OCI-LY7 (cell line): ENCODE measurements around the gene NPIPB8. TPM values are rescaled to one million over a fixed set of nuclear protein-coding genes. Genes with fewer than 3 reads are reported as not detected.
"Not testable (repeated sequence)": the region's sequence is repeated elsewhere in the genome, so short reads cannot be mapped to it uniquely, and the experiment has no call there.

ENCODE experiments used
- BruUV-seq: library from RNA; stranded (reverse); fragments of 400-500 nt; replicated peaks from 2 replicates; lab custom pipeline; 2021; lab: Mats Ljungman, UMichigan
- CTCF ChIA-PET: fragments of 300-600 bp; sonication (Branson Sonifier 250); formaldehyde crosslinking; loops from one replicate; lab custom pipeline; 2022; ENCODE audit warnings: antibody characterized with exemption; ENCODE audit not compliant: unreplicated experiment; lab: Charles Lee
- POLR2A ChIA-PET: fragments of 300-600 bp; sonication (Branson Sonifier 250); formaldehyde crosslinking; loops from one replicate; lab custom pipeline; 2022; ENCODE audit warnings: antibody characterized with exemption; lab: Charles Lee
- DNase-seq: peaks from one replicate; pipeline ENCODE4 v3.0.0-alpha.2; 2015; ENCODE audit warnings: low spot score
- H2AFZ ChIP-seq: fragments of 200-600 bp; sonication (generic), shearing (Covaris generic); 2 replicates; pipeline ENCODE4 v1.6.1; 2014; ENCODE audit warnings: mild to moderate bottlenecking, antibody characterized with exemption, low read length, moderate library complexity
- H3K27ac ChIP-seq: fragments of 200-600 bp; sonication (generic); 2 replicates; pipeline ENCODE4 v1.5.1; 2014; ENCODE audit warnings: mixed run types, low read depth, mild to moderate bottlenecking, moderate library complexity, low read length, inconsistent platforms; ENCODE audit not compliant: poor library complexity, severe bottlenecking
- H3K36me3 ChIP-seq: fragments of 200-600 bp; sonication (generic); 2 replicates; pipeline ENCODE4 v1.6.1; 2014; ENCODE audit warnings: mild to moderate bottlenecking, antibody characterized with exemption, low read length, moderate library complexity, mixed read lengths; ENCODE audit not compliant: insufficient read depth
- H3K4me1 ChIP-seq: fragments of 200-600 bp; sonication (generic); 2 replicates; pipeline ENCODE4 v1.5.1; 2014; ENCODE audit warnings: mild to moderate bottlenecking, low read length; ENCODE audit not compliant: insufficient read depth, poor library complexity, severe bottlenecking
- H3K4me2 ChIP-seq: fragments of 200-600 bp; sonication (generic); 2 replicates; pipeline ENCODE4 v1.6.1; 2014; ENCODE audit warnings: mild to moderate bottlenecking, low read length
- H3K4me3 ChIP-seq: fragments of 200-600 bp; sonication (generic); 2 replicates; pipeline ENCODE4 v1.5.1; 2014; ENCODE audit warnings: mild to moderate bottlenecking, low read depth, low read length; ENCODE audit not compliant: poor library complexity, severe bottlenecking
- H3K79me2 ChIP-seq: fragments of 200-600 bp; sonication (generic); 2 replicates; pipeline ENCODE4 v1.6.1; 2016; ENCODE audit warnings: low read depth, mild to moderate bottlenecking, low read length, moderate library complexity, mixed read lengths; ENCODE audit not compliant: insufficient read depth
- H3K9me2 ChIP-seq: fragments of 200-600 bp; sonication (generic); 2 replicates; pipeline ENCODE4 v1.6.1; 2016; ENCODE audit warnings: mild to moderate bottlenecking, low read length, mixed read lengths; ENCODE audit not compliant: insufficient read depth
- H3K9me3 ChIP-seq: fragments of 200-600 bp; sonication (generic); 2 replicates; pipeline ENCODE4 v1.6.1; 2014; ENCODE audit warnings: mild to moderate bottlenecking, mixed run types, low read length, mixed read lengths
- H4K20me1 ChIP-seq: fragments of 200-600 bp; sonication (generic); 2 replicates; pipeline ENCODE4 v1.6.1; 2014; ENCODE audit warnings: mild to moderate bottlenecking, antibody characterized with exemption, low read length, moderate library complexity, mixed read lengths; ENCODE audit not compliant: insufficient read depth
- intact Hi-C: fragments of 100-400 bp; cut with micrococcal nuclease; formaldehyde crosslinking; loops from one replicate; pipeline ENCODE4 v1.10.0; 2022; ENCODE audit not compliant: unreplicated experiment
- total RNA-seq, 2 experiments: library from RNA; depleted of rRNA in 1 of 2; stranded (reverse); fragments of >200 nt in 1 of 2; shearing (Covaris generic) in 1 of 2; gene quantifications; 2 replicates each; pipeline ENCODE4 v1.2.3, GENCODE V29; 2014 to 2022

The NPIPB8 gene
- total RNA-seq, 2 experiments from 2014 or later, result 0.50 to 1.6 TPM

DNA sequence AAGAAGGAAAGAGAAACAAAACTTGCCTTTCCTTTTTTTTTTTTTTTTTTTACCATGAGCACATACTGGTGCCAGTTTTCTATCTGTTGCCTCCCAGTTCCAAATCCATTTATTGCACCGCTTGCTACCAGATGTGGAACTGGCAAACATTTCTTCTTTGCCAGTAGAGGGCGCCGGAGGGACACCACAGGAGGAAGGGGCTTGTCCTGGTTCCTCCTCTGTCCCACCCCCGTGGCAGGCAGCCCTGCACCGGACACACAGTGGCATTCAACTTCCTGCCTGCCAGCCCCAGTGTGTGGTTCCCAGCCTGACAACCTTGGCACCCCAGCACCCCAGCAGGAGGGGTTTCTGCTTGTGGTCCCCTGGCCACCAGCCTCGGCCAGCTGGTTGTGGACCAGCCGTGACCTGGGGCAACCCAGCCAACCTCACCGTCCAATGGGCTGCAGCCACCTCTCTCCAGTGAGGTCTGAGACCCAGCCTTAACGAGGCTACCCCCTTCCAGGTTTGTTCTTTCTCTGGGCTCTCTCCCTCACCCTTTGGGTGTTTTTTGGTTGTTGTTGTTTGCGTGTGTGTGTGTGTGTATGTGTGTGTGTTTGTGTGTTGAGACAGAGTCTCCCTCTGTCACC is 50.6 kb downstream of the NPIPB8 start:
- H4K20me1 ChIP-seq, H3K79me2 ChIP-seq, H3K9me2 ChIP-seq, H3K4me2 ChIP-seq, CTCF ChIA-PET, BruUV-seq, H3K27ac ChIP-seq, H3K4me1 ChIP-seq, H3K36me3 ChIP-seq, H2AFZ ChIP-seq, intact Hi-C loops, POLR2A ChIA-PET, DNase-seq, H3K4me3 ChIP-seq, H3K9me3 ChIP-seq: not testable (repeated sequence)

DNA sequence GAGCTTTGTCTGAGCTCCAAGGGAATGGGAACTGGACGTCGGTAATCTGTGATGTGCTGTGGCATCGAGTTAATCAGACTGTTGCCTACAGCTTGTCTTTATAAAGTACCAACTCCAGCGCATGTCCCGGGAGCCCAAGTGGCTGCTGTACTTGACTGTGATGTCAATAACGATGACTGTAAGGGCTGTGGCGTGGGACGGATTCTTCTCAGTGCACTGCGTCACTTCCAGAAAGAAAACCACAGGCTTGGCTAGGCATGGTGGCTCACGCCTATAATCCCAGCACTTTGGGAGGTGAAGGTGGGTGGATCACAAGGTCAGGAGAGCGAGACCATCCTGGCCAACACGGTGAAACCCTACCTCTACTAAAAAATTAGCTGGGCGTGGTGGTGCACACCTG is 51.6 kb downstream of the NPIPB8 start:
- H3K4me2 ChIP-seq, CTCF ChIA-PET, POLR2A ChIA-PET, H2AFZ ChIP-seq, DNase-seq, H3K4me1 ChIP-seq, H3K27ac ChIP-seq, intact Hi-C loops, H3K9me3 ChIP-seq, H4K20me1 ChIP-seq, H3K79me2 ChIP-seq, BruUV-seq, H3K36me3 ChIP-seq, H3K4me3 ChIP-seq, H3K9me2 ChIP-seq: not testable (repeated sequence)

DNA sequence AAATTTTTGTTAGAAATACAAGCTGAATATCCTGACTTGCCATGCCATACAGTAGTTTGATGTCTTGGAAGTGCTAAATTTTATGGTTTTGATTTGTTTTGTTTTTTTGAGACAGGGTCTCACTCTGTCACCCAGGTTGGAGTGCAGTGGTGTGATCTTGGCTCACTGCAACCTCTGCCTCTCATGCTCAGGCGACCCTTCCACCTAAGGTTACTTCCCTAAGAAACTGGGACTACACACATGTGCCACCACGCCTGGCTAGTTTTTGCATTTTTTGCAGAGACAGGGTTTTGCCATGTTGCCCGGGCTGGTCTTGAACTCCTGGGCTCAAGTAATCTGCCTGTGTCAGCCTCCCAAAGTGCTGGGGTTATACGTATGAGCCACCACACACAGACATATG is 53.9 kb downstream of the NPIPB8 start:
- H3K9me3 ChIP-seq, H3K4me2 ChIP-seq, CTCF ChIA-PET, BruUV-seq, POLR2A ChIA-PET, H3K27ac ChIP-seq, H3K4me1 ChIP-seq, H4K20me1 ChIP-seq, H3K9me2 ChIP-seq, H2AFZ ChIP-seq, H3K4me3 ChIP-seq, H3K36me3 ChIP-seq, intact Hi-C loops, H3K79me2 ChIP-seq, DNase-seq: not testable (repeated sequence)

DNA sequence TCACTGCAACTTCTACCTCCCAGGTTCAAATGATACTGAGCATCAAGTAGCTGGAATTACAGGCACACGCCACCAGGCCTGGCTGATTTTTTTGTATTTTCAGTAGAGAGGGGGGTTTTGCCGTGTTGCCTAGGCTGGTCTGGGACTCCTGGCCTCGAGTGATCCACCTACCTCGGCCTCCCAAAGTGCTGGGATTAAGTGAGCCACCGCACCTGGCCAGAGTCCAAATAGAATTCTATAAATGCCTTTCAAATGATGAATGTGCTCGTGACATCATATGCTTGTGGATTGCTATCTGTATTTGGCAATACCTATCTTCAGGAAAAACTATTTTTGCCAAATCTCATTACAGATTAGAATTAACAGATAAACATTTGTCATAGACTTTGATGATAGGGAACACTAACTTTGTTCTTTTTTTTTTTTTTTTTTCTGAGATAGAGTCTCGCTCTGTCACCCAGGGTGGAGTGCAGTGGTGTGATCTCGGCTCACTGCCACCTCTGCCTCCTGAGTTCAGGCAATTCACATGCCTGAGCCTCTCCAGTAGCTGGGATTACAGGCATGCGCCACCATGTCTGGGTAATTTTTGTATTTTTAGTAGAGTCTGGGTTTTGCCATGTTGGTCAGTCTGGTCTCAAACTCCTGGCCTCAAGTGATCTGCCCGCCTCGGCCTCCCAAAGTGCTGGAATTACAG is 55.5 kb downstream of the NPIPB8 start:
- H3K36me3 ChIP-seq, H2AFZ ChIP-seq, H3K4me3 ChIP-seq, H3K4me2 ChIP-seq, CTCF ChIA-PET, DNase-seq, H3K9me3 ChIP-seq, POLR2A ChIA-PET, BruUV-seq, intact Hi-C loops, H3K9me2 ChIP-seq, H4K20me1 ChIP-seq, H3K4me1 ChIP-seq, H3K27ac ChIP-seq, H3K79me2 ChIP-seq: not testable (repeated sequence)

DNA sequence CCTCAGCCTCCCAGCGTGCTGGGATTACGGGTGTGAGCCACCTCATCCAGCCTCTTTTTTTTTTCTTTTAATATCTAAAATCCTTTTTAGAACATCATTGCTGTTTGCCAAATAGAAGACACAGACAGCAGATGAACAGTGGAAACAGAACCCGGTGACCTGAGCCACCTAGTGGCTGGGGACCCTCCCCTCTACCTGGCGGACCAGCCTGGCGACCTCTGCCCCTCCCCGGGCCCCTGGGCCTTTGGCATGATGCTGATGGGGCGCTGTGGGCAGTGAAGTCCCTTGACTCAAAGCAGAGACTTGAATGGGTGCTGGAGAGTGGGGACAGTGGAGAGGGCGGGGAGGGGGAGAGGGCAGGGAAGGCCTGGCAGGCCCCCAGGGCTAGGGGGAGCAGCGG is 61.9 kb downstream of the NPIPB8 start:
- H3K4me2 ChIP-seq, H3K27ac ChIP-seq, DNase-seq, H3K9me3 ChIP-seq, POLR2A ChIA-PET, intact Hi-C loops, H3K4me1 ChIP-seq, H3K9me2 ChIP-seq, H3K79me2 ChIP-seq, H4K20me1 ChIP-seq, H3K36me3 ChIP-seq, H3K4me3 ChIP-seq, H2AFZ ChIP-seq, CTCF ChIA-PET, BruUV-seq: not testable (repeated sequence)

DNA sequence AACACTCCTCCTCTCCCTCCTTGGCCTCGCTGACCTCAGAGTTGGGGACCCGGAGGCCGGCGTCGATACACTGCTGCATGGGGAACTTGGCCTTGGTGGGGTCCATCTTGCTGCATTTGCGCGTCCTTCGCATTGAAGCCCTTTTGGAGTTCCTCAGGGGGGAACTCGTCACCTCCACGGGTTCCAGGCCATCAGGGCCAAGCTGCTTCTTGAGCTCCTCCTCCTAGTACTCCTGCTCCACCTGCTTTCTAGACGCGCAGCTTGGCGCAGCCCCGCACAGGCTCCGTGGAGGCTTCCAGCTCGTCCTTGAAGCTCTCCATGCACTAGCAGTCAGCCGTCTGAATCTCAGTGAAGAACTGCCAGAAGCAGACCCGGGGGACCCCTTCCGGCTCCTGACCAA is 62.5 kb downstream of the NPIPB8 start:
- POLR2A ChIA-PET, H3K9me3 ChIP-seq, H3K4me1 ChIP-seq, H4K20me1 ChIP-seq, H3K27ac ChIP-seq, DNase-seq, CTCF ChIA-PET, H2AFZ ChIP-seq, BruUV-seq, H3K9me2 ChIP-seq, H3K4me2 ChIP-seq, H3K79me2 ChIP-seq, H3K4me3 ChIP-seq, H3K36me3 ChIP-seq, intact Hi-C loops: not testable (repeated sequence)
